Heart right ventricle (tissue), 16 donors: ENCODE results near the gene TBRG4. TPM values are rescaled to one million over a fixed set of nuclear protein-coding genes. Genes with fewer than 3 reads are reported as not detected.

Experiments
- ATAC-seq, 8 donors: fragments of 200-7000 bp; cut with Tn5 transposase; one replicate each; pipeline ENCODE4 v1.9.1; 2020; ENCODE audit warnings: mild to moderate bottlenecking in 8 of 8, moderate library complexity in 8 of 8, moderate number of reproducible peaks in 1 of 8
- DNase-seq, 2 donors: peaks; one replicate each; pipeline ENCODE4 v3.0.0-alpha.2; 2020
- H3K27ac ChIP-seq, 10 donors: fragments of 200-600 bp; sonication (generic) in 2 of 10; one replicate each; pipeline versions ENCODE4 v1.5.0 to v1.8.0; 2020 to 2022; ENCODE audit warnings: mild to moderate bottlenecking in 3 of 10
- H3K27me3 ChIP-seq, 7 donors: fragments of 200-600 bp; one replicate each; pipeline ENCODE4 v1.8.0; 2021 to 2022; ENCODE audit warnings: mild to moderate bottlenecking in 2 of 7
- H3K36me3 ChIP-seq, 9 donors: fragments of 200-600 bp; sonication (generic) in 1 of 9; one replicate each; pipeline versions ENCODE4 v1.5.0 to v1.8.0; 2020 to 2022; ENCODE audit warnings: mild to moderate bottlenecking in 2 of 9
- H3K4me1 ChIP-seq, 9 donors: fragments of 200-600 bp; sonication (generic) in 1 of 9; one replicate each; pipeline versions ENCODE4 v1.5.0 to v1.8.0; 2020 to 2022; ENCODE audit warnings: mild to moderate bottlenecking in 4 of 9
- H3K4me3 ChIP-seq, 10 donors: fragments of 200-600 bp; sonication (generic) in 2 of 10; one replicate each; pipeline versions ENCODE4 v1.5.0 to v1.8.0; 2020 to 2022; ENCODE audit warnings: mild to moderate bottlenecking in 7 of 10, moderate library complexity in 2 of 10
- H3K9me3 ChIP-seq, 11 donors: fragments of 200-600 bp in 10 of 11; sonication (generic) in 2 of 11; one replicate each; pipeline versions ENCODE4 v1.5.0 to v1.8.0; 2013 to 2022; ENCODE audit warnings: mild to moderate bottlenecking in 2 of 11, control low read depth in 1 of 11, moderate library complexity in 1 of 11
- CTCF ChIP-seq, 9 donors: fragments of 200-600 bp; sonication (generic) in 2 of 9; IDR thresholded peaks; one replicate each; pipeline versions ENCODE4 v1.5.0 to v1.8.0; 2021 to 2022; ENCODE audit warnings: antibody characterized with exemption in 9 of 9, mild to moderate bottlenecking in 5 of 9, moderate library complexity in 1 of 9
- WGBS, 2 donors: extraction: QIAGEN DNeasy Blood & Tissue Kit; methylation state at CpG; one replicate each; pipeline ENCODE4 v1.1.7; 2013; ENCODE audit warnings: inconsistent platforms in 1 of 2; 5-methylcytosine and 5-hydroxymethylcytosine counted together
- intact Hi-C, 10 donors: fragments of 100-400 bp; cut with DNase I; formaldehyde crosslinking; loops; one replicate each; pipeline versions ENCODE4 v1.11.1 to v1.14.2; 2022
- polyA plus RNA-seq, 2 donors: library from polyadenylated mRNA; stranded (reverse); fragments of 200-250 nt; gene quantifications; one replicate each; pipeline ENCODE4 v1.2.3, GENCODE V29; 2013
- total RNA-seq, 10 donors: library from RNA; stranded (reverse); fragmentation: NEBNext Ultra II Directional in 3 of 10; extraction: Animal tissue kit (Norgen Biotek cat#: 25700) in 3 of 10; gene quantifications; one replicate each; pipeline versions ENCODE4 v1.2.1 to v1.2.4, GENCODE V29; 2021 to 2023
- donor health status: Arrhythmogenic right ventricular cardiomyopathy.
- donor health status: ischemic (EF 13 %, LVEDD 7.1; RV severe dilation, severe dysfunction).
- donor health status: healthy with polysubstance abuse.
- donor health status: DM: no; HTN: yes; CAD: no.
- donor health status: DM: no; HTN: no; CAD: no.
- donor health status: ischemic (EF 25% LVEDD 6.9; RV normal size, moderate dysfunction).
- donor health status: ischemic (EF 25% LVEDD 5.7; RV mildly dilated, moderate dysfunction).
- donor health status: healthy.
- donor health status: DM: yes; HTN: yes; CAD: no.
- donor health status: Ischemic cardiomyopathy.
- donor health status: ischemic (EF 35%, LVEDD 5.7; RV mildly dilated, moderate dysfunction).
- donor health status: nonischemic (EF 11% LVEDD 7.7; RV severe dilation, severe dysfunction).
- donor health status: DM: yes; HTN: yes; CAD: no.
- donor health status: PGD.
- donor health status: ischemic (EF 29% LVEDD 5.4; RV normal size, mild dysfunction).
- donor health status: nonischemic (EF 23%, LVEDD 6.1; RV moderate dilation, normal function).

Gene TBRG4
- total and polyA plus RNA-seq, 12 donors = 57.1 to 93.9 (median 67.4) TPM

DNA sequence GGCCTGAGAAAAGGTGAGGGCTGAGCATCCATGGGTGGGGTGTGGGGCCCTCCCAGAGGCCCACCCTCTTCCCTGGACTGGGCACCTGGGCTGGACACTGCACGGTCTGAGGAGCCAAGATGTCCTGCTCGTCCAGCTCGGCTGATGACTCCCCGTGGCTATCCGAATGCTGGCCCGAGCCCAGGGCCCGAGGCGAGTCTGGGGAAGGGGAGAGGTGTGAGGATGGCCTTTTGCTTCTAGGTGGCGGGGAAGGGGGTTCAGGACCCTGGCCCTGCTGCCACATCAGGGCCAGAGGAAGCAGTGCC is 29.9 kb downstream of the TBRG4 start:
- H3K9me3 ChIP-seq = no peaks in the 10 kb centered on the region
- WGBS, 2 donors = 92 to 97% methylated on average over 9 of the region's 9 CpGs
- no peak for TF ChIP-seq CTCF (IDR thresholded peaks at IDR 0.05)
- DNase-seq (no peak), ATAC-seq (peak in 2 of 8 donors; percentile 2 to 5)
- H3K27ac ChIP-seq = no peak overlapping the region
- H3K36me3 ChIP-seq = peaks cover 0 to 18% (median 7%) of the 10 kb centered on the region in 9 donors
- H3K27me3 ChIP-seq = no peaks in the 10 kb centered on the region
- no peak overlapping the region for H3K4me3 ChIP-seq
- H3K4me1 ChIP-seq = peaks cover 0 to 7% (median 0%) of the 10 kb centered on the region in 9 donors
- intact Hi-C loops = no loop called here

GRCh38 chr7:45080958-45081669 is 30.4 kb downstream of the TBRG4 start:
- no peaks in the 10 kb centered on the region for H3K27me3 ChIP-seq
- ATAC-seq (peak in 1 of 8 donors; percentile 10), DNase-seq (no peak)
- no peaks in the 10 kb centered on the region for H3K9me3 ChIP-seq
- H3K4me1 ChIP-seq = peaks cover 0 to 7% (median 0%) of the 10 kb centered on the region in 9 donors
- intact Hi-C loops = no loop called here
- 90 to 93% methylated on average over 14 of the region's 14 CpGs for WGBS, 2 donors
- H3K4me3 ChIP-seq = no peak overlapping the region
- peaks cover 0 to 23% (median 7%) of the 10 kb centered on the region in 9 donors for H3K36me3 ChIP-seq
- no peak for TF ChIP-seq CTCF (IDR thresholded peaks at IDR 0.05)
- no peak overlapping the region for H3K27ac ChIP-seq

- 91 to 93% methylated on average over 17 of the region's 17 CpGs for whole genome bisulfite sequencing, 2 donors
- intact Hi-C loops = no loop called here
- no peaks in the 10 kb centered on the region for H3K9me3 ChIP-seq
- DNase-seq (no peak), ATAC-seq (peak in 1 of 8 donors; percentile 20)
- H3K27ac ChIP-seq = no peak overlapping the region
- TF ChIP-seq CTCF (IDR thresholded peaks at IDR 0.05) = no peak
- peaks cover 0 to 30% (median 13%) of the 10 kb centered on the region in 9 donors for H3K36me3 ChIP-seq
- peaks cover 0 to 7% (median 0%) of the 10 kb centered on the region in 9 donors for H3K4me1 ChIP-seq
- H3K4me3 ChIP-seq = no peak overlapping the region
- H3K27me3 ChIP-seq = no peaks in the 10 kb centered on the region
These were observed 31.1 kb downstream of the TBRG4 start for GRCh38 chr7:45080265-45080957.

DNA sequence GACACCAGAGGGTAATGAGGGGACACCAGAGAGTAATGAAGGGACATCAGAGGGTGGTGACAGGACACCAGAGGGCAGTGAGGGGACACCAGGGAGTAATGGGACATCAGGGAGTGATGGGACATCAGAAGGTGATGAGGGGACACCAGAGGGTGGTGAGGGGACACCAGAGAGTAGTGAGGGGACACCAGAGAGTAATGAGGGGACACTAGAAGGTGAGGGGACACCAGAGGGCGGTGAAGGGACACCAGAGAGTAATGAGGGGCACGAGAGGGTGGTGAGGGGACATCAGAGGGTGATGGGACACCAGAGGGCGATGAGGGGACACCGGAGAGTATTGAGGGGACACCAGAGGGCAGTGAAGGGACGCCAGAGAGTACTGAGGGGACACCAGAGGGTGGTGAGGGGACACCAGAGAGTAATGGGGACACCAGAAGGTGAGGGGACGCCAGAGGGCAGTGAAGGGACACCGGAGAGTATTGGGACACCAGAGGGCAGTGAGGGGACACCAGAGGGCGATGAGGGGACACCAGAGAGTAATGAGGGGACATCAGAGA is 33.3 kb downstream of the TBRG4 start:
- Histone ChIP-seq H3K4me1 (peaks cover 0 to 13% (median 5%) of the 10 kb centered on the region in 9 donors), H3K36me3 (peaks cover 0 to 49% (median 25%) of the 10 kb centered on the region in 9 donors), H3K4me3 (no peak overlapping the region), H3K9me3 (no peaks in the 10 kb centered on the region), H3K27me3 (no peaks in the 10 kb centered on the region), H3K27ac (no peak overlapping the region)
- WGBS, 2 donors = 86 to 89% methylated on average over 8 of the region's 8 CpGs
- TF ChIP-seq CTCF (IDR thresholded peaks at IDR 0.05) = no peak
- DNase-seq = no peak
- ATAC-seq = no peak
- intact Hi-C loops = loop anchor here in 1 of 10 donors (10.0 kb wide), 1 partner anchor 57 kb away; no protein-coding TSS in a partner anchor
